H1 (cell line): ENCODE measurements around the gene KRTAP2-4.

ENCODE experiments used
- BRCA1 ChIP-seq: IDR thresholded peaks from 2 replicates; pipeline ENCODE4 v1.6.1; 2012; ENCODE audit warnings: low read depth, low read length, improper control_type of control experiment
- CREB1 ChIP-seq: IDR thresholded peaks from 2 replicates; pipeline ENCODE4 v1.6.1; 2012; ENCODE audit warnings: inconsistent platforms
- SIN3A ChIP-seq, 2 experiments: IDR thresholded peaks in 1 of 2; conservative IDR thresholded peaks in 1 of 2; 2 replicates each; pipeline ENCODE4 v1.6.1; 2011 to 2012; ENCODE audit warnings: low read length in 2 of 2, improper control_type of control experiment in 1 of 2, low read depth in 1 of 2, mild to moderate bottlenecking in 1 of 2

DNA sequence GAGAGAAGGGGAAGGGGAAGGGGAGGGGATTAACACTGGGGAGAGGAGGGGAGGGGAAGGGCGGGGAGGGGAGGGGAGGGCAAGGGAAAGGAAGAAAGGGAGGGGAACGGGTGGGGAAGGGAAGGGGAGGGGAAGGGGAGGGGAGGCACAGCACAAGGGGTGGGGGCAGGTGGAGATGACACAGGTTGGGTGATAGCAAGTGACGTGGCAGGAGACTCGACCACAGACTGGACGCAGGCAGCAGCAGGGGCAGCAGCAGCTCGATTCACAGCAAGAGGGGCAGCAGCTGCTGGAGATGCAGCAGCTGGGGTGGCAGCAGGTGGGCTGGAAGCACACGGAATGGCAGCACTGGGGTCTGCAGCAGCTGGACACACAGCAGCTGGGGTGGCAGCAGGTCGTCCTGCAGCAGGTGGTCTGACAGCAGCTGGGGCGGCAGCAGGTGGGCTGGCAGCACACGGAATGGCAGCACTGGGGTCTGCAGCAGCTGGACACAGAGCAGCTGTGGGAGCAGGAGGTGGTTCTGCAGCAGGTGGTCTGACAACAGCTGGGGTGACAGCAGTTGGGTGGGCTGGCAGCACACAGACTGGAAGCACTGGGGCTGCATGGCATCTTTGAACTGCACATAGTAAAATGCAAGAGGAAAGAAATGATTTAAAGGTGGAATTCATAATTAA is 36.0 kb upstream of the KRTAP2-4 start, which contains the start of gene KRTAP4-16:
- TF ChIP-seq CREB1 (no peak), SIN3A (conservative IDR thresholded peaks at IDR 0.05 in 1 of 2, IDR thresholded peaks at IDR 0.05 in 1 of 2; ENCODE audit: low read depth in 1 of 2, low read length in 2 of 2) (no peak), BRCA1 (no peak)
